ENCODE results near the gene SH2D3A. TPM values are rescaled to one million over a fixed set of nuclear protein-coding genes. Genes with fewer than 3 reads are reported as not detected.

Gene SH2D3A
- 11.9 TPM for total RNA-seq

GRCh38 chr19:6767357-6768235 is at the start of gene SH2D3A:
Gene SH2D3A (minus strand): TSS chr19:6767435. CDS start chr19:6763748, 3,687 bp downstream.

GRCh38 chr19:6772028-6772865 is 5.0 kb upstream of the SH2D3A start, which contains the start of gene VAV1:
Gene VAV1 (plus strand): TSS chr19:6772708. CDS start chr19:6772808, 100 bp downstream.

GRCh38 chr19:6739390-6739882 is 27.8 kb downstream of the SH2D3A start, which contains the start of gene TRIP10:
Gene TRIP10 (plus strand): TSS chr19:6739680. CDS start chr19:6739762, 82 bp downstream.

GRCh38 chr19:6737284-6737872 is 29.9 kb downstream of the SH2D3A start, which contains the start of gene GPR108:
Gene GPR108 (minus strand): TSS chr19:6737580. CDS start chr19:6737576, 4 bp downstream.

GRCh38 chr19:6720369-6721137 is 46.7 kb downstream of the SH2D3A start, which contains the start of gene C3:
Gene C3 (minus strand): TSS chr19:6720650. CDS start chr19:6720589, 61 bp downstream.

Other genes starting within 250 kb of the SH2D3A start
- 0.76 TPM for gene TNFSF9, start 236.4 kb downstream of the SH2D3A start, total RNA-seq
- 0.29 TPM for gene CD70, start 176.3 kb downstream of the SH2D3A start, total RNA-seq
- 0.70 TPM for gene TNFSF14, start 97.3 kb downstream of the SH2D3A start, total RNA-seq
- 34.5 TPM for gene C3, start 46.8 kb downstream of the SH2D3A start, total RNA-seq
- 58.4 TPM for gene GPR108, start 29.9 kb downstream of the SH2D3A start, total RNA-seq
- 44.5 TPM for gene TRIP10, start 27.8 kb downstream of the SH2D3A start, total RNA-seq
- 6.5 TPM for gene VAV1, start 5.3 kb upstream of the SH2D3A start, total RNA-seq
- 1.2 TPM for gene ADGRE1, start 120.1 kb upstream of the SH2D3A start, total RNA-seq